Measurements from ENCODE around the gene KRT6A.

KRT6A gene

DNA sequence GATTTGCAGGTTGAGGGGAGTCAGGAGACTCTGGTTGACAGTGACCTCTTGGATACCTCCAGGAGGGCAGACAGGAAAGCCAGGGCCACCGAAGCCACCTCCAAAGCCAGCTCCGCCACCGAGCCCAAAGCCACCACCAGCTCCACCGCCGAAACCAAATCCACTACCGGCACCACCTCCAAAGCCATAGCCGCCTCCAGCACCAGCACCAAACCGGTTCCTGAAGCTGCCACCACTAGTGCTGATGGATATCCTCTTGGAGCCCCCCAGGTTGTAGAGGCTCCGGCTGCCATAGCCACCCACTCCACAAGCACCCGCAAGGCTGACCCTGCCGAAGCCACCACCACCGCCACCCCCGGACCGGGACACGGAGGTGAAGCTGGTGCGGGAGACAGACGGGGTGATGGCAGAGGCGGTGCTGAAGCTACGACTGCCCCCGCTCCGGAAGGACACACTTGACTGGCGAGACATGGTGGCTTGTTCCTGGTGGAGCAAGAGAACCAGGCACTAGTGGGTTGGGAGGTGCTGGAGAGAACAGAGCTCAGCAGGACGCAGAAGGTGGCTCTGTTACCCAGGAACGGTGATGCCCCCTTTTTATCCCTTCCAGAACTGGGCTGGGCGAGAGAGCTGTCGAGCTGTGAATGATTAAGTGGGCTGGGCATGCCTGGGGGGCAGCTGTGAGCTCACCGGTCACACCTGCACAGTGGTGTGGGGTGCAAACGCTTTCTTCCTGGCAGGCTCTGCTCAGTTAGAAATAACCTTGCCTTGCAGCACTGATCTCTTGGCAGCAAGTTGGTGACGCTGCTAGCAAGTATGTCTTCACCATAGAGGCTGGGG, 27.0 kb upstream of the KRT6A start, which contains the start of gene KRT5:
TSS of gene KRT5 (minus strand) at position 569 of the 837 bp plus-strand sequence. CDS start at position 471, 98 bp downstream.
- no peak for DNase-seq (ENCODE audit: low spot score)

DNA sequence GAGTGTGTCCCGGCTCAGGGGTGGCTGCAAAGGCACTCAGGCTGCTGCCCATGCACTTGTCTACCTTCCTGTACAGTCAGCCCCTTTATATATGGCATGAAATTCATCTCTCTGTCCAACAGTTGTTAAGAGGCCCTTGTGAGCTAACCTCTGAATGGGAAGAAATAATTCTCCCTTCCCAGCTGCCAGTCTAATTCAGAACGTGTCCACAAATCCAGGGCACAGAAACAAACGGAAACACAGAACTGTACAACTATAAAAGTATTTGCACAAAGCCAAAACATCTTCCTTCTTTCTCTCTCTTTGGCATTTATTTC, 26.3 kb upstream of the KRT6A start:
- DNase-seq (ENCODE audit: low spot score), result no peak
- no peak for TF ChIP-seq CTCF (IDR thresholded peaks at IDR 0.05; ENCODE audit: extremely low read depth, missing control alignments)

More for the DNA sequence above, 27.0 kb upstream of the KRT6A start, which contains the start of gene KRT5:
- TF ChIP-seq CTCF (IDR thresholded peaks at IDR 0.05; ENCODE audit: extremely low read depth, missing control alignments), result no peak

DNA sequence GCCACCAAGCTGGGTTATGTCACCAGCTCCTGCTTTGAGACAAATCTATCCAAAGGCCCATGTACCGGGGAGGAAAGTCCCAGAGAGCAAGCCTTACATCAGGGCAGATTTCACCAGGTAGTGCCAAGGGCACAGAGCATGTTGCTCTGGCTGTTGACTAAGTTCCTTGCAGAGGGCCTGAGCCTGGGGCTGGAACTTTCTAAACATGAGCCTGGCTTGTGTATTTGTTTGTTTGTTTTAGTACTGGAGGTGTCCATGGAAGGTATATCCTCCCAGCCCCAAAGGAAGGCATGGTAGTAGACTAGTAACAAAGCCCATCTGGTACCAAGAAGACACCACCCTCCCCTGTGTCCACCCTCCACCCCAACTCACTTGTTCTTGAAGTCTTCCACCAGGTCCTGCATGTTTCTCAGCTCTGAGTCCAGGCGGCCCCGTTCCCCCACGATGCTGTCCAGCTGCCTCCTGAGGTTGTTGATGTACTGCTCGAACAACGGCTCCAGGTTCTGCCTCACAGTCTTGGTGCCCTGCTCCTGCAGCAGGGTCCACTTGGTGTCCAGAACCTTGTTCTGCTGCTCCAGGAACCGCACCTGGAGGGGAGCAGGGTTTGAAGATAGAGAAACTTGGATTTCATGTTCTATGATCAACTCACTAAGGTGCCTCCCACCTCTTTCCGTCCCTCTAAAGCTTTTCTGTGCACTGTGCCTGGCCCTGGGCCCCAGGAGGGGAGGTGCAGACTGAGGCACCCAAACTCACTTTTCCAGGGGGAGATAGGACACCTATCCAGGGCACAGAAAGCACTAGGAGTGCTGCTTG, 25.7 kb upstream of the KRT6A start:
- TF ChIP-seq CTCF (IDR thresholded peaks at IDR 0.05; ENCODE audit: extremely low read depth, missing control alignments), result no peak
- DNase-seq (ENCODE audit: low spot score), result no peak

- no peak for DNase-seq (ENCODE audit: low spot score)
- no peak for TF ChIP-seq CTCF (IDR thresholded peaks at IDR 0.05; ENCODE audit: extremely low read depth, missing control alignments)
Observed at GRCh38 chr12:52517888-52518287, 24.8 kb upstream of the KRT6A start.

GRCh38 chr12:52517005-52517835, 24.2 kb upstream of the KRT6A start:
- TF ChIP-seq CTCF (IDR thresholded peaks at IDR 0.05; ENCODE audit: extremely low read depth, missing control alignments), result no peak
- no peak for DNase-seq (ENCODE audit: low spot score)

DNA sequence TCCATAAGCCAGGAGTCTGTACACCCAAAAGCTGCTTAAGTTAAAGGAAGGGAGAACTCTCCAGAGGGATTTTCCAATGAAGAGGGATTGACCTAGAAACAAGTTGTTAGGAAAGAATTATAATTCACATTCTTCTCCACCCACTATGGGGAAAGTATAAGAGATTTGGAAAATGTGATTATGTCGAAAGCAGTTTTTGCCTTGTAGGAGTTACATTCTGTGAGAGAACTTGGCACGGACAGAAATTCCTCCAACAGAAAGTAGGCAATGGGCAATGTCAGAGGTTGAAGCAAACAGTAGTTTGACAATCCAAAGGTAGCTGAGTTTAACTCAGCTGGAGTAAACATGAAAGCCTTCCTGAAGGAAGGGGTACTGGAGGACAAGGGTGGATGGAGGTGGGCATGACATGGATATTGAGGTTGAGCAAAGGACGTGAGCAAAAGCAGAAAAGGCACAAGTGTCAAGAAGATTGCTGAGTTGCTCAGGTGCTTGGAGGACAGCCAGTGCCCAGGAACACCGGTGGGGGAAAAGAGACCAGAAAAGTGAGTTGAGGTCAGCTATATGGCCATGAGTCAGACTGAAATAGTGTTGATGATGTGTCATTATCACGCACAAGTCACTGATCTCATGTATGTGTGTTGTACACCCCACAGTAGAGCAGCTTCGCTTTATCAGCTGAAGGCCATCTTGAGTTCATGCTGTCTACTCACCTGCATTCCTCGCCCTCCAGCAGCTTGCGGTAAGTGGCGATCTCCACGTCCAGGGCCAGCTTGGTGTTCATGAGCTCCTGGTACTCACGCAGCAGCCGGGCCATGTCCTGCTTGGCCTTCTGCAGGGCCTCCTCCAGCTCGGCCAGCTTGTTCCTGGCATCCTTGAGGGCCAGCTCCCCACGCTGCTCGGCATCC, 23.1 kb upstream of the KRT6A start:
- no peak for TF ChIP-seq CTCF (IDR thresholded peaks at IDR 0.05; ENCODE audit: extremely low read depth, missing control alignments)
- DNase-seq (ENCODE audit: low spot score), result no peak
